ENCODE results near the gene ETV3L.

The ETV3L gene

GRCh38 chr1:157114183-157115121 lies 14.8 kb upstream of the ETV3L start:
- H3K9ac ChIP-seq (ENCODE audit: low read depth in 1 of 2, low read length in 2 of 2) = no peak overlapping the region
- no peak overlapping the region for H3K27ac ChIP-seq (ENCODE audit: low read depth, low read length)
- peaks cover 9% of the 10 kb centered on the region in 2 donors for H3K27me3 ChIP-seq (ENCODE audit: control insufficient read depth in 1 of 2, insufficient read depth in 2 of 2, low read length in 2 of 2)
- H3K4me3 ChIP-seq (ENCODE audit: low read depth in 1 of 2, low read length in 2 of 2) = no peak overlapping the region
- H3K4me1 ChIP-seq (ENCODE audit: control insufficient read depth in 1 of 2, insufficient read depth in 2 of 2, low read length in 2 of 2) = no peaks in the 10 kb centered on the region
- H3K9me3 ChIP-seq (ENCODE audit: control insufficient read depth in 1 of 2, low read length in 2 of 2) = no peaks in the 10 kb centered on the region
- no peaks in the 10 kb centered on the region for H3K36me3 ChIP-seq (ENCODE audit: control insufficient read depth in 1 of 2, insufficient read depth in 2 of 2, low read length in 2 of 2)

GRCh38 chr1:157113631-157114030 lies 14.0 kb upstream of the ETV3L start:
- no peaks in the 10 kb centered on the region for H3K4me1 ChIP-seq (ENCODE audit: control insufficient read depth in 1 of 2, insufficient read depth in 2 of 2, low read length in 2 of 2)
- no peaks in the 10 kb centered on the region for H3K36me3 ChIP-seq (ENCODE audit: control insufficient read depth in 1 of 2, insufficient read depth in 2 of 2, low read length in 2 of 2)
- H3K4me3 ChIP-seq (ENCODE audit: low read depth in 1 of 2, low read length in 2 of 2) = no peak overlapping the region
- H3K9ac ChIP-seq (ENCODE audit: low read depth in 1 of 2, low read length in 2 of 2) = no peak overlapping the region
- no peak overlapping the region for H3K27ac ChIP-seq (ENCODE audit: low read depth, low read length)
- H3K9me3 ChIP-seq (ENCODE audit: control insufficient read depth in 1 of 2, low read length in 2 of 2) = no peaks in the 10 kb centered on the region
- peaks cover 10 to 15% of the 10 kb centered on the region in 2 donors for H3K27me3 ChIP-seq (ENCODE audit: control insufficient read depth in 1 of 2, insufficient read depth in 2 of 2, low read length in 2 of 2)

GRCh38 chr1:157113106-157113505 lies 13.5 kb upstream of the ETV3L start:
- no peaks in the 10 kb centered on the region for H3K9me3 ChIP-seq (ENCODE audit: control insufficient read depth in 1 of 2, low read length in 2 of 2)
- no peak overlapping the region for H3K9ac ChIP-seq (ENCODE audit: low read depth in 1 of 2, low read length in 2 of 2)
- no peaks in the 10 kb centered on the region for H3K4me1 ChIP-seq (ENCODE audit: control insufficient read depth in 1 of 2, insufficient read depth in 2 of 2, low read length in 2 of 2)
- no peaks in the 10 kb centered on the region for H3K36me3 ChIP-seq (ENCODE audit: control insufficient read depth in 1 of 2, insufficient read depth in 2 of 2, low read length in 2 of 2)
- H3K27me3 ChIP-seq (ENCODE audit: control insufficient read depth in 1 of 2, insufficient read depth in 2 of 2, low read length in 2 of 2) = peaks cover 15 to 17% of the 10 kb centered on the region in 2 donors
- no peak overlapping the region for H3K27ac ChIP-seq (ENCODE audit: low read depth, low read length)
- H3K4me3 ChIP-seq (ENCODE audit: low read depth in 1 of 2, low read length in 2 of 2) = no peak overlapping the region

- Histone ChIP-seq H3K4me1 (ENCODE audit: control insufficient read depth in 1 of 2, insufficient read depth in 2 of 2, low read length in 2 of 2) (no peaks in the 10 kb centered on the region), H3K9me3 (ENCODE audit: control insufficient read depth in 1 of 2, low read length in 2 of 2) (no peaks in the 10 kb centered on the region), H3K27ac (ENCODE audit: low read depth, low read length) (no peak overlapping the region), H3K27me3 (ENCODE audit: control insufficient read depth in 1 of 2, insufficient read depth in 2 of 2, low read length in 2 of 2) (peaks cover 21 to 23% of the 10 kb centered on the region in 2 donors), H3K4me3 (ENCODE audit: low read depth in 1 of 2, low read length in 2 of 2) (no peak overlapping the region), H3K9ac (ENCODE audit: low read depth in 1 of 2, low read length in 2 of 2) (no peak overlapping the region), H3K36me3 (ENCODE audit: control insufficient read depth in 1 of 2, insufficient read depth in 2 of 2, low read length in 2 of 2) (no peaks in the 10 kb centered on the region)
Observed at GRCh38 chr1:157112186-157112867, 12.7 kb upstream of the ETV3L start.

GRCh38 chr1:157111396-157112165 lies 12.0 kb upstream of the ETV3L start:
- Histone ChIP-seq H3K36me3 (ENCODE audit: control insufficient read depth in 1 of 2, insufficient read depth in 2 of 2, low read length in 2 of 2) (no peaks in the 10 kb centered on the region), H3K4me3 (ENCODE audit: low read depth in 1 of 2, low read length in 2 of 2) (no peak overlapping the region), H3K9ac (ENCODE audit: low read depth in 1 of 2, low read length in 2 of 2) (no peak overlapping the region), H3K27me3 (ENCODE audit: control insufficient read depth in 1 of 2, insufficient read depth in 2 of 2, low read length in 2 of 2) (peaks cover 28 to 30% of the 10 kb centered on the region in 2 donors), H3K4me1 (ENCODE audit: control insufficient read depth in 1 of 2, insufficient read depth in 2 of 2, low read length in 2 of 2) (peaks cover 0 to under 1% of the 10 kb centered on the region in 2 donors), H3K27ac (ENCODE audit: low read depth, low read length) (no peak overlapping the region), H3K9me3 (ENCODE audit: control insufficient read depth in 1 of 2, low read length in 2 of 2) (no peaks in the 10 kb centered on the region)

GRCh38 chr1:157110686-157111085 lies 11.1 kb upstream of the ETV3L start:
- no peaks in the 10 kb centered on the region for H3K9me3 ChIP-seq (ENCODE audit: control insufficient read depth in 1 of 2, low read length in 2 of 2)
- peaks cover 29 to 30% of the 10 kb centered on the region in 2 donors for H3K27me3 ChIP-seq (ENCODE audit: control insufficient read depth in 1 of 2, insufficient read depth in 2 of 2, low read length in 2 of 2)
- H3K4me3 ChIP-seq (ENCODE audit: low read depth in 1 of 2, low read length in 2 of 2) = no peak overlapping the region
- H3K27ac ChIP-seq (ENCODE audit: low read depth, low read length) = no peak overlapping the region
- H3K9ac ChIP-seq (ENCODE audit: low read depth in 1 of 2, low read length in 2 of 2) = no peak overlapping the region
- no peaks in the 10 kb centered on the region for H3K36me3 ChIP-seq (ENCODE audit: control insufficient read depth in 1 of 2, insufficient read depth in 2 of 2, low read length in 2 of 2)
- H3K4me1 ChIP-seq (ENCODE audit: control insufficient read depth in 1 of 2, insufficient read depth in 2 of 2, low read length in 2 of 2) = peaks cover 0 to 2% of the 10 kb centered on the region in 2 donors

GRCh38 chr1:157110003-157110402 lies 10.4 kb upstream of the ETV3L start:
- Histone ChIP-seq H3K4me1 (ENCODE audit: control insufficient read depth in 1 of 2, insufficient read depth in 2 of 2, low read length in 2 of 2) (peaks cover 0 to 2% of the 10 kb centered on the region in 2 donors), H3K9ac (ENCODE audit: low read depth in 1 of 2, low read length in 2 of 2) (no peak overlapping the region), H3K36me3 (ENCODE audit: control insufficient read depth in 1 of 2, insufficient read depth in 2 of 2, low read length in 2 of 2) (no peaks in the 10 kb centered on the region), H3K4me3 (ENCODE audit: low read depth in 1 of 2, low read length in 2 of 2) (no peak overlapping the region), H3K27me3 (ENCODE audit: control insufficient read depth in 1 of 2, insufficient read depth in 2 of 2, low read length in 2 of 2) (peaks cover 29 to 30% of the 10 kb centered on the region in 2 donors), H3K27ac (ENCODE audit: low read depth, low read length) (no peak overlapping the region), H3K9me3 (ENCODE audit: control insufficient read depth in 1 of 2, low read length in 2 of 2) (no peaks in the 10 kb centered on the region)

- H3K4me3 ChIP-seq (ENCODE audit: low read depth in 1 of 2, low read length in 2 of 2) = no peak overlapping the region
- H3K27ac ChIP-seq (ENCODE audit: low read depth, low read length) = no peak overlapping the region
- H3K9me3 ChIP-seq (ENCODE audit: control insufficient read depth in 1 of 2, low read length in 2 of 2) = no peaks in the 10 kb centered on the region
- H3K36me3 ChIP-seq (ENCODE audit: control insufficient read depth in 1 of 2, insufficient read depth in 2 of 2, low read length in 2 of 2) = no peaks in the 10 kb centered on the region
- no peak overlapping the region for H3K9ac ChIP-seq (ENCODE audit: low read depth in 1 of 2, low read length in 2 of 2)
- H3K4me1 ChIP-seq (ENCODE audit: control insufficient read depth in 1 of 2, insufficient read depth in 2 of 2, low read length in 2 of 2) = peaks cover 0 to 2% of the 10 kb centered on the region in 2 donors
- peaks cover 29 to 30% of the 10 kb centered on the region in 2 donors for H3K27me3 ChIP-seq (ENCODE audit: control insufficient read depth in 1 of 2, insufficient read depth in 2 of 2, low read length in 2 of 2)
Observed at GRCh38 chr1:157108448-157108847, 8.8 kb upstream of the ETV3L start.

- Histone ChIP-seq H3K9me3 (ENCODE audit: control insufficient read depth in 1 of 2, low read length in 2 of 2) (no peaks in the 10 kb centered on the region), H3K27me3 (ENCODE audit: control insufficient read depth in 1 of 2, insufficient read depth in 2 of 2, low read length in 2 of 2) (peaks cover 24 to 30% of the 10 kb centered on the region in 2 donors), H3K9ac (ENCODE audit: low read depth in 1 of 2, low read length in 2 of 2) (no peak overlapping the region)
Observed at GRCh38 chr1:157107702-157108101, 8.1 kb upstream of the ETV3L start.

More at GRCh38 chr1:157107702-157108101, 8.1 kb upstream of the ETV3L start:
- Histone ChIP-seq H3K27ac (ENCODE audit: low read depth, low read length) (no peak overlapping the region), H3K36me3 (ENCODE audit: control insufficient read depth in 1 of 2, insufficient read depth in 2 of 2, low read length in 2 of 2) (no peaks in the 10 kb centered on the region), H3K4me1 (ENCODE audit: control insufficient read depth in 1 of 2, insufficient read depth in 2 of 2, low read length in 2 of 2) (peaks cover 0 to 2% of the 10 kb centered on the region in 2 donors), H3K4me3 (ENCODE audit: low read depth in 1 of 2, low read length in 2 of 2) (no peak overlapping the region)
